NB4 (cell line): ENCODE measurements around the gene CDK14.

Experiments
- CTCF ChIP-seq: IDR thresholded peaks from one replicate; pipeline ENCODE4 v1.5.1; 2012; ENCODE audit warnings: low read depth, low read length
- MAX ChIP-seq: IDR thresholded peaks from 2 replicates; pipeline ENCODE4 v1.6.1; 2011; ENCODE audit warnings: low read depth, low read length
- MYC ChIP-seq: IDR thresholded peaks from 2 replicates; pipeline ENCODE4 v1.6.1; 2011; ENCODE audit warnings: low read depth, low read length
- POLR2A ChIP-seq: IDR thresholded peaks from 2 replicates; pipeline ENCODE4 v1.6.1; 2011; ENCODE audit warnings: mild to moderate bottlenecking; ENCODE audit not compliant: insufficient read length; ENCODE audit errors: extremely low read depth

DNA sequence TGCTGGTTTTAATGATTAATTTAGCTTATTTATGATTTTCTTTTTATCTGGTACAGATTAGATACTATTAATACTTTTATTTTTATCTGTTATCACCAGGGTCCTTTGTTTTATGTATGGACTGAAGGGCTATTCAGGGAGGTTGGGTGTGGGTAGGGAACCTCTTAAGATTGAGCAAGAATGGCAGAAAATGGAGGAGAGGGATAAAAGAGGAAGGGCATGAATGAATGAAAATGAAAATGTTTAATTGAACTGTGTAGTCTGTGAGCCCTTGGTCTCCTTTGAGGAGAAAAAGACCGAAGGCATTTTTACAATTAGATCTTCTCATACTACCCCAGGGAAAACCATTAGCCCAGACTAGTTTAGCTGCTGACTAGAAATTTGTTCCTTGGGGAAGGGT, 93.1 kb downstream of the CDK14 start:
- TF ChIP-seq CTCF (no peak), POLR2A (no peak), MYC (no peak), MAX (no peak)
